Type B pancreatic cell (in vitro differentiated cells): Measurements from ENCODE around the gene TRAF3IP1. TPM values are rescaled to one million over a fixed set of nuclear protein-coding genes. Genes with fewer than 3 reads are reported as not detected.

ENCODE experiments used
- DNase-seq: peaks from one replicate; pipeline ENCODE4 v3.0.0; 2021; ENCODE audit warnings: mixed read lengths; ENCODE audit not compliant: unreplicated experiment; ENCODE audit errors: extremely low spot score
- H3K27ac Mint-ChIP-seq: 2 replicates; pipeline ENCODE4 v1.8.0; 2021; ENCODE audit warnings: mild to moderate bottlenecking, mixed read lengths
- H3K27me3 Mint-ChIP-seq: 2 replicates; pipeline ENCODE4 v1.8.0; 2021; ENCODE audit warnings: mixed read lengths
- H3K36me3 Mint-ChIP-seq: 2 replicates; pipeline ENCODE4 v1.8.0; 2021; ENCODE audit warnings: mixed read lengths
- H3K4me1 Mint-ChIP-seq: one replicate; pipeline ENCODE4 v1.8.0; 2021; ENCODE audit warnings: mixed read lengths; ENCODE audit not compliant: unreplicated experiment
- H3K4me3 Mint-ChIP-seq: 2 replicates; pipeline ENCODE4 v1.8.0; 2021; ENCODE audit warnings: mild to moderate bottlenecking, mixed read lengths
- H3K9me3 Mint-ChIP-seq: 2 replicates; pipeline ENCODE4 v1.8.0; 2021; ENCODE audit warnings: mixed read lengths
- total RNA-seq: library from RNA; stranded (reverse); gene quantifications from 2 replicates; pipeline ENCODE4 v1.2.1, GENCODE V29; 2021; ENCODE audit warnings: low replicate concordance
- TF ChIP-seq, protein P1 (sequence below): fragments of 200-600 bp; sonication (generic); conservative IDR thresholded peaks from 2 replicates; pipeline ENCODE4 v1.5.0; 2021; ENCODE audit warnings: antibody characterized with exemption, mild to moderate bottlenecking

Gene TRAF3IP1
- total RNA-seq, 1 donor from 2014 or later, result 20.9 TPM

DNA sequence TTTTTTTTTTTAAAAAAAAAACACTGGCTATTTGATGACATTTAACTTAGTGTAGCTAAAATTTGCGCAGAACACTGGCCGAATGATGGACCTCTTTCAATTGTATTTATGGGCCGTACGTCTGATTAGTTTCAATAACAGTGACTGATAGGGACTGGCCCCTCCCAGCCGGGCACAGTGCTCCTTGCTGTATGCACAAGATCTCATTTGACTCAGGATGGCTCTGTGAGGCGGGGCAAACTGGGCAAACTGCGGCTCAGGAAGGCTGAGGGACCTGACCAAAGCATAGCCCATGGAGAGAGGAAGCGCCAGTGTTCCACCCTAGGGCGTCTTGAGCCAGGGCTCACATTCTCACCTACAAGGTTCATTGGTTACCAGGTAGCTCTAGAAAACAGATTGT is 21.2 kb downstream of the TRAF3IP1 start:
- Mint-ChIP-seq H3K27ac (no peak overlapping the region), H3K4me1 (no peaks in the 10 kb centered on the region), H3K9me3 (no peaks in the 10 kb centered on the region), H3K4me3 (no peak overlapping the region), H3K27me3 (no peaks in the 10 kb centered on the region), H3K36me3 (peaks cover 5% of the 10 kb centered on the region)
- TF ChIP-seq, protein P1, sequence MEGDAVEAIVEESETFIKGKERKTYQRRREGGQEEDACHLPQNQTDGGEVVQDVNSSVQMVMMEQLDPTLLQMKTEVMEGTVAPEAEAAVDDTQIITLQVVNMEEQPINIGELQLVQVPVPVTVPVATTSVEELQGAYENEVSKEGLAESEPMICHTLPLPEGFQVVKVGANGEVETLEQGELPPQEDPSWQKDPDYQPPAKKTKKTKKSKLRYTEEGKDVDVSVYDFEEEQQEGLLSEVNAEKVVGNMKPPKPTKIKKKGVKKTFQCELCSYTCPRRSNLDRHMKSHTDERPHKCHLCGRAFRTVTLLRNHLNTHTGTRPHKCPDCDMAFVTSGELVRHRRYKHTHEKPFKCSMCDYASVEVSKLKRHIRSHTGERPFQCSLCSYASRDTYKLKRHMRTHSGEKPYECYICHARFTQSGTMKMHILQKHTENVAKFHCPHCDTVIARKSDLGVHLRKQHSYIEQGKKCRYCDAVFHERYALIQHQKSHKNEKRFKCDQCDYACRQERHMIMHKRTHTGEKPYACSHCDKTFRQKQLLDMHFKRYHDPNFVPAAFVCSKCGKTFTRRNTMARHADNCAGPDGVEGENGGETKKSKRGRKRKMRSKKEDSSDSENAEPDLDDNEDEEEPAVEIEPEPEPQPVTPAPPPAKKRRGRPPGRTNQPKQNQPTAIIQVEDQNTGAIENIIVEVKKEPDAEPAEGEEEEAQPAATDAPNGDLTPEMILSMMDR, result no peak
- no peak for DNase-seq

DNA sequence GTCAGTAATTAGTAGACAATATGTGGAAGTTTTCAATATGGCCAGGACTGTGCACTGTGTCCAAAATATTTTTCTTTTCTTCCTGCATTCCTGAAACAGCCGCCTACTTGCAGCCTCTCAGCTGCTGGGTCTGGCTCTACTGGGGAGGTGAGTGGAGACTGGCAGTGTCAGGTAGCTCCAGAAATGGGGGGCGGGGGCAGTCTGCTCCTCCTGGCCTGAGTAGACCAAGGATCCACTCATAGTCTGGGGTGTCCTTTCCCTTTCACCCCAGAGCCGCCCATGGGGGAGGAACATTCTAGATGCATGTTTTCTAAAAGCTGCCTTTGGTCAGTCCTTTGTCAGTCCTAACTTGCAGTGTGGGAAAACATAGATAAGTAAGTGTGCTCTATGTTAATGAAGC is 23.7 kb downstream of the TRAF3IP1 start:
- H3K4me3 Mint-ChIP-seq, result no peak overlapping the region
- no peak for DNase-seq
- H3K36me3 Mint-ChIP-seq, result no peaks in the 10 kb centered on the region
- H3K9me3 Mint-ChIP-seq, result no peaks in the 10 kb centered on the region
- no peaks in the 10 kb centered on the region for H3K27me3 Mint-ChIP-seq
- no peaks in the 10 kb centered on the region for H3K4me1 Mint-ChIP-seq
- no peak overlapping the region for H3K27ac Mint-ChIP-seq
- TF ChIP-seq, protein P1, result no peak

DNA sequence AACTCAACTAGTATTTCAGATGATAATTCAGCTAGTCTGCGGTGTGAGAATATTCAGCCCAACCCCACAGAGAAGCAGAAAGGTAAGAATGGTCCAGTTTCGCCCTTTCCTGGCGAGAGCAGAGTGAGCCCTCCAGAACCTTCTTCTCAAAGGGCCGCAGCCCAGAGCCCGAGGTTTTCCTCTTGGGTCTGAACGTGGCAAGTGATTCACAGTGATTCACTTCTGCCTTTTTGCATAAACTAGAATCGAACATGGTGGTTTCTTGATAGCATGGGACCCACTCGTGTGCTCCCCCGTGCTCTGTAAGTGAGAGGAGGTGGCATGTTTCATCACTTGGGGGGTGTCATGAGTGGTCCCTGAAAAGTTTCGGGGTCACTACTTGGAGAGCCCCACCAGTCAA is 24.2 kb downstream of the TRAF3IP1 start:
- no peaks in the 10 kb centered on the region for H3K36me3 Mint-ChIP-seq
- no peak for DNase-seq
- H3K4me1 Mint-ChIP-seq, result no peaks in the 10 kb centered on the region
- TF ChIP-seq, protein P1, result no peak
- H3K4me3 Mint-ChIP-seq, result no peak overlapping the region
- H3K27ac Mint-ChIP-seq, result no peak overlapping the region
- no peaks in the 10 kb centered on the region for H3K9me3 Mint-ChIP-seq
- H3K27me3 Mint-ChIP-seq, result no peaks in the 10 kb centered on the region

DNA sequence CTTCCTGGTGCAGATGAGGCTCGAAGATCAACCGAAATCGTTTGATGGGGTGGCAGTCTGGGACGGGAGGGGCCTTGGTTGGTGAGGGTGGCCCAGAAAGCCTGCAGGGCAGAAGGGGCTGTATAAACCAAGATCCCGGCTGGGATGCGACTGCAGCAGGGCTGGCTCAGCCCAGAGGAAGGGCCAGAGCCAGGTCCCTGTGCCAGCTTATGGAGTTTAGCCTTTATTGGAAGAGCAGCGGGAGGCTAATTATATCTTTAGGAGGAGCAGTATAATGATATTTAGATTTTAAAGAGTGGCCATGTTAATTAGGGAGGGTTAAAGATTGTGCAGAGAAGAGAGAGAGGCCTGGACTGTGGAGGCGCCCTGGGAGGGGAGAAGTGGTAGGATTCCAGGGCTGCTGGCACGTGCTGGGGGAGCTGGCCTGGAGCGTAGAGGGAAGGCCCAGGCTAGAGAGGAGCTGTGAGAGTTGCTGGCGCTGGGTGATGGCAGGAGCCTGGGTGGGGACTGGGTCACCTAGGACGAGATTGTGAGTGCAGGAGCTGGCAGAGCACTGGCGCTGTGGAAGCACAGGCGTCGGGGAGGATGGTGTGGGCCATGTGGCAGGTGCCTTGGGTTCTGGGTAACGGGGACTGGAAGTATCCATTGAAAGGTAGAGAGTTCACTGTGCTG is 25.1 kb downstream of the TRAF3IP1 start:
- H3K9me3 Mint-ChIP-seq, result no peaks in the 10 kb centered on the region
- no peaks in the 10 kb centered on the region for H3K4me1 Mint-ChIP-seq
- no peak overlapping the region for H3K4me3 Mint-ChIP-seq
- H3K36me3 Mint-ChIP-seq, result no peaks in the 10 kb centered on the region
- DNase-seq, result no peak
- H3K27me3 Mint-ChIP-seq, result no peaks in the 10 kb centered on the region
- TF ChIP-seq, protein P1, result no peak
- H3K27ac Mint-ChIP-seq, result no peak overlapping the region

DNA sequence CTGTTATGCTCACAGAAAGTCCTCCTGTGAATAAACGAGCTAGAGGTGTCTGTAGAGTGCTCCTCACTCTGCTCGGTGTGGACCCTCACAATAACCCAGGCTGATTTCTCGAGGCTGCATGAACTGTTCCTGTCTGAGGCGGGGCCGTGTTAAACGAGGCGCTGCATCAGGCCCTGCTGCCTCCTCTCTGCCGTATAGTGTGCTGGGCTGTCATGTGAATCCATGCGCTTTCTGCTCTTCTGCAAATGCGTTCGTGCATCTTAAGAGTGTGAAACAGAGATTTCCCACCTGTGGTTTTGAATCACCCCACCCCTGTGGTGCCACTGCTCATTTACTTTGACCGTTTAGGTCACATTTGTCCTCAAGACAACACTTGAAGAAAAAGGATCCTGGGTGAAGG is 26.2 kb downstream of the TRAF3IP1 start:
- DNase-seq, result no peak
- TF ChIP-seq, protein P1, result no peak
- H3K27me3 Mint-ChIP-seq, result no peaks in the 10 kb centered on the region
- no peaks in the 10 kb centered on the region for H3K36me3 Mint-ChIP-seq
- H3K4me1 Mint-ChIP-seq, result no peaks in the 10 kb centered on the region
- H3K27ac Mint-ChIP-seq, result no peak overlapping the region
- H3K4me3 Mint-ChIP-seq, result no peak overlapping the region
- no peaks in the 10 kb centered on the region for H3K9me3 Mint-ChIP-seq
